SKM-1 (cell line): ENCODE measurements around the gene CCDC87.
A peak's percentile ranks its signal among the peaks of the same experiment; 100 is the strongest.
"Not testable (repeated sequence)": the region's sequence is repeated elsewhere in the genome, so short reads cannot be mapped to it uniquely, and the experiment has no call there.

Experiments
- DNase-seq: peaks from one replicate; lab custom pipeline; 2025; ENCODE audit not compliant: unreplicated experiment; lab: John Stamatoyannopoulos, UW

CCDC87 gene

DNA sequence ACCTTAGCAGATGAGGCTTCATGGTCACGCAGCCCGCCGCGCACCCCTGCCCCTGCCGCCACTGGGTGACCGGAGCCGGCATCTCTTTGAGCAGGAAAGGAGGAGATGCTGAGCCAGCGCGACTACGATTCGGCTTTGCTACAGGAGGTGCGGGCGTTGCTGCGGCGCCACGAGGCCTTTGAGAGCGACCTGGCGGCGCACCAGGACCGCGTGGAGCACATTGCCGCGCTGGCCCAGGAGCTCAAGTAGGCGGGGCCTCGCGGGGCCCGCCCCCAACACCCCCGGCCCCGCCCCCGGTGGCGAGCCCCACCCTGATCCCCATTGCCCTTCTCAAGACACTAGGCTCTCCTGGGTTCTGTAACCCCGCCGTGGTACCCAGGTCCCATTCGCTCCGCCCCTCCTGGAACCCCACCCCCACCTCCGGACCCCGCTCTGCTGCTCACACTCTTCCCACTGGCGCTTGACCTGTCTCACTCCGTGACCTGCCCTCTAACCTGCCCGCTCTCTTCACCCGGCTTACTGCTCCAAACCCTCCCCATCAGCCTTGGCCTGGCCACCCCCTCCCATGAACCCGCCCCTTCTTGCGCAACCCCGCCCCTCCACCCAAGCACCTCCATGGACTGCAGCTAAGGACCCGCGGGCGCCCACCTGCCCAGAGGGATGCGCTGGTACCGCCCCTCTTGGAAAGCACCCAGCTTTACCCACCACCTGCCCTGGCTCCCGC lies 33.6 kb downstream of the CCDC87 start:
- DNase-seq: no peak

DNA sequence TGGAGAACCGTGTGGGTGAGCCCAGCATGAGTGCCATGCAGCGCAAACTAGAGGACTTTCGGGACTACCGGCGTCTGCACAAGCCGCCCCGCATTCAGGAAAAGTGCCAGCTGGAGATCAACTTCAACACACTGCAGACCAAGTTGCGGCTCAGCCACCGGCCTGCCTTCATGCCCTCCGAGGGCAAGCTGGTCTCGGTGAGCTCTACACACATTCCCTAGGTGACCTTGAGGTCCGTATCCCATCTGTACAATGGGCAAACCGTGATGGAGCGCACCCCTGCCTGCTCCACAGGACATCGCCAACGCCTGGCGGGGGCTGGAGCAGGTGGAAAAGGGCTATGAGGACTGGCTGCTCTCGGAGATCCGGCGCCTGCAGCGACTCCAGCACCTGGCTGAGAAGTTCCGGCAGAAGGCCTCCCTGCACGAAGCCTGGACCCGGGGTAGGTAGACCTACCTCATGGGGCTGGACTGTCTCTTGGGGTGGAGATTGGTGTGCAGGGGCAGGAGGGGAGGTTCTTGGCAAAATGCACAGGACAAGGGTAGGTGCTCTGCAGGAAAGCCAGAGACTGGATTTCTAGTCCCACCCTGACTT lies 35.0 kb downstream of the CCDC87 start:
- no peak for DNase-seq

GRCh38 chr11:66556086-66556485 lies 36.8 kb downstream of the CCDC87 start:
- DNase-seq: no peak

DNA sequence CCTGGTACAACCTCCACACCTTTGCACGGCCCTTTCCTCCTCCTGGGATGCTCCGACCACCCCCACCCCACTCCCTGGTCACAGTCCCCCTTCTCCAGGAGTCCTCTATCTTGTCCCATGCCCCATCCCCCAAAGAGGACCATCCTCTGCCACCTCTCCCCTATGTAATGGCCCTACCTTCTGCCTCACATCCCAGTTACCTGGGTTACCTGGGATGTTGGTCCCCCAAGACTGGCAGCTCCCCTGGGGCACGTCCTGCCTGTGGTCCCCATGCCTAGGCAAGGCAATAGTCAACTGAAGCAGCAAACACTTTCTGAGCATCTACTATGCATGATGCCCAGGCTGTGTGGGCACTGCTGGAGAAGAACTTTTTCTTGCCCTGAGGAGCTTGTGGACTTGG lies 37.4 kb downstream of the CCDC87 start:
- no peak for DNase-seq

DNA sequence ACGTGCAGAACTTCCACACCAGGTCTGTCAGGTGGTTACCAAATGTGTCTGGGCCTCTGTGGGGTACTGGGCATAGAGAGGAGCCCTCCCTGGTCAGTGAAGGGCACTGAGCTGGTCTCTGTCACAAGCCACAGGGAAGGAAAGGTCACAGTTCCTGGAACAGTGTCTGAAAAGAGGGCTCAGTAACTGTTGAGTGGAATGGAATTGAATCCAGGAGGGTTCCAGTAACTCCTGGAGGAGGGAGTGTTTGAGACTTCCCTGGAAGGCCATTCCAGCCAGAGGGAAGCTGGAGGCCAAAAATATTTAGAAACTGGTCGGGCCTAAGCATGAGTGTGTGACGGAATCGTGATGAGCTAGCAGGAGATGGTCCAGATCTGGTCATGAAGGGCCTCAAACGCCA lies 38.3 kb downstream of the CCDC87 start:
- DNase-seq: no peak

DNA sequence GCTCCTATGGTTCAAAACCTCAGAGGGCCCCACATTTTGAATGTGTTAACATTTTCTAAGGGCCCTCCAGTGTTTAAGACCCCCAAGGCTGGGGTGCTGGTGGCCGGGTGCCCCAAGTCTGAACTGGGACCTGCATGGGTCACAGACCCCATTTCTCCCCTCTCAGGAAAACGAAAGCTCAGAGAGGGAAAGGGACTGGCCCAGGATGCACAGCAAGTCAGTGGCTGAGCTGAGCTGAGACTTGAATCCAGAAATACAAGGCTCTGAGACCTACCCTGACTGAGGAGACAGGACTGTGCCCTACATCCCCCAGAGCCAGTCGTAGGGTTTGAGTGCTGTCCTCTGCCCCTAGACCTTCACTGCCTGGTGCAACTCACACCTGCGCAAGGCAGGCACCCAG lies 42.0 kb downstream of the CCDC87 start:
- no peak for DNase-seq

DNA sequence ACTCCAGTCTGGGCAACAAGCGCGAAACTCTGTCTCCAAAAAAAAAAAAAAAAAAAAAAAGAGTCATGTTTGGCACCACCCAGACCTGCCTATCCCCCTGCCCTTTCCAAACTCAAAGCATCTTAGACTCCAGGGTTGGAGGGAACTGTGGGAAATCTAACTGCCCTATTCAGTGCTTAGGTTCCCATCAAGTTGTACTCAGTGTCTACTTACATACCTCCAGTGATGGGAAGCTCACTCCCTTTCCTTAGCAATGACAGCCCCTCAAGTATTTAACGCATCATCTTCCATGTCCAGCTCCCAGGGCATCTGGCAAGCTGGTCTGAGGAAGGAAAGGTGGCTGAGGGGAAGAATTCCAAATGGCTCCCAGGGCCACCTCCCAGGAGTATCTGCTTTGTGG lies 43.2 kb downstream of the CCDC87 start:
- DNase-seq: no peak

- no peak for DNase-seq
Observed at GRCh38 chr11:66548774-66549630, 43.9 kb downstream of the CCDC87 start.

DNA sequence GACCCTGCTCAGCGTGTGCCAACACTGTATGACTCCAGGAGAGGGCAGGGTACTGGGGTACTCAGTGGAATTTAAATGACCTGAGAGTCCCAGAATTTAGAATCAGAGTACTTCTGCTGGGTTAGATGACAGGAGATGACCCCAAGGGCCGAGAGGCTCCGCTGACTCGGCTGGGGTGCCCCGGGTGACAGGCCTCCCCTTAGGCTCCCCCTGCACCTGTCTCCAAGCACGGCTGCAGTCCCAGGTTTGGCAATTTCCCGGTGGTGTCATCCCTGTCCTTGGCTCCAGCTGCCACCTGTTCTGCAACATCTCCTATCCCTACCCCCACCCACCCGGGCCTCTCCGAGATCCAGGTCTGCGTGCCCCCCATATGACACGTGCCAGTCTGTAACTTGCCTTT lies 44.8 kb downstream of the CCDC87 start:
- no peak for DNase-seq

DNA sequence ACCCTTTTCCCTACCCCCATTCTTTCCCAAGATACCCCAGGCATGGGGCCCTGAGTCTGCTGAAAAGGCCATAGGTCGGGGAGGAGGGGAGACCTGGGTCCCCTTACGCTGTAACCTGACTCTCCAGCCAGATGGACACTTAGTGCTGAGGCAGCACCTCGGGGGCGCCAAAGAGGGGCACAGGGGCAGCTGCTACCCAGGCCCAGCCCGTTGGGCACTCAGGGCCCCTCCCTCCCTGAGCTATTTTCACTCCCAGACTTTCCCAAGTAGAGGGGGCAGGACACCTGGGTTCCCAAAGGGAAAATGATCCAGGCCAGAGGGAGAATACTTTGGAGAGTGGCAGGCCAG lies 45.2 kb downstream of the CCDC87 start:
- no peak for DNase-seq

GRCh38 chr11:66546966-66547661 lies 45.7 kb downstream of the CCDC87 start:
- DNase-seq: no peak

GRCh38 chr11:66546368-66546965 lies 46.4 kb downstream of the CCDC87 start, which contains the start of gene ACTN3:
Gene ACTN3, plus strand, starts transcription at chr11:66546903. Its CDS starts 35 bp downstream, at chr11:66546938.
- DNase-seq: no peak

DNA sequence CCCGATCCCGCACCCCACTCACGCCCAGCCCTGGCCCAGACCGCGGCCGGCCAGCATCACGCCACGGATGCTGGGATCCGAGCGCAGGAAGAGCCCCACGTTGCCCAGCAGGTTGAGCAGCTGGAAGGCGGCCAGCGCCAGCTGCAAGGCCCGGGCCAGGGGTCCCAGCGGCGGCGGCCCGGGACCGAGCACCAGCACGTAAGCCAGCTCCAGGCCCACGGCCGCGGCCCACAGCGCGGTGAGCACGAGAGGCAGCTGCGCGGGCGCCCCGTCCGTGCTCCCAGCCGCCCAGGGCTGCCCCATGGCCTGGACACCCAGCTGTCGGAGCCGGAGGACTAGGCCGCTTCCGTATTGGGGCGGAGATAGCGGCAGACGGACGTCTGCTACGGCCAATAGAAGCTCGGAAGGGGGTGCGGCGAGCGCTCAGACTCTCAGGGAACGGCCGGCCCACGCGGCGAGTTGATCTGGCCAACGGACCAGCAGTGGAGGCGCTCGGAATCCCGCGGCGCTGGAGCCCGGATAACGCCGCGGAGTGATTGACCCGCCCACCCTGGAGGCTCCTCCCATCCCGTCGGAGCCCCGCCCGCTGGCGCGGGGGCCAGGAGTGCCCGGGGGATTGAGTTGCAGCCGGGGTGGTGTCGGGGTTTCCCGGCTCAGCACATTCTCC lies 47.0 kb downstream of the CCDC87 start, which contains the start of gene ZDHHC24:
Gene ZDHHC24, minus strand, starts transcription at position 348 of the 667 bp plus-strand sequence. Its CDS starts 45 bp downstream, at position 303.
- peak; percentile 96 for DNase-seq

- DNase-seq: not testable (repeated sequence)
Observed at GRCh38 chr11:66544952-66545351, 47.9 kb downstream of the CCDC87 start.

DNA sequence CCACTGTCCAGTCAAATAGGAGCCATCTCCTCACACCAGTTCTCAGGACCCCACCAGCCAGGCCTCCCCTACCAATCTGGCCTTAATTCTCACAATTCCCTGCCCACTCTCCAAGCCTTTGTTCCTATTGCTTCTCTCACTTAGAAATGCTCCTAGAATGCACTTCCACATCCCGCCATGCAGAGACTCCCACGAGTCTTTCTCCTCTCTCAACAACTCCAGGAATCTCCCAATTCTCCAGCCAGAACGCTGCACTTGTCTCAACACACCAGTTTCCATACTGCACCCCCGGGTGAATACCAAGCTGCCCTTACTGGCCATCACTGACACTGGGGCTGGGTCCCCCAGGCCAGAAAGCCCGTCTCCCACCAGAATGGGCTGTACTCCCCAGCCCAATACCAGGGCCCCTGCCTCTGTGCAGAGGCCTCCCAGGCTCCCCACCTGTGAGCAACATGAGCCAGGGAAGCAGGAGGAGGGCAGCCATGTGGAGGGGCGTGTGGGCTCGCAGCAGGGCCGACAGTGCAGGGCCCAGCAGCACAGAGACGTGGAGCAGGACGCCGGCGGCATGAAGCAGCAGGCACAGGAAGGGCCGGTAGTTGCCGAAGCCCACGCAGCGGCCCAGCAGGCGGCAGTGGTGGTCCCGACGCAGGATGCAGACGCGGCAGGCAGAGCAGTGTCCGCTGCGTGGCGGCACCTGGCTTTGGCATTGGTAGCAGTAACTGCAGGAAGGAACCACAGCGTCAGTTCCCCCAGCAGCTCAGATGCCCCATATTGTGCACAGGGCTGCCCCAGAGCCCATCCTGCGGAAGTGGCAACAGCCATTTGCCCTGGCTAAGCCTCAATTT lies 49.4 kb downstream of the CCDC87 start:
- no peak for DNase-seq

- no peak for DNase-seq
Observed at GRCh38 chr11:66542362-66542761, 50.5 kb downstream of the CCDC87 start.

GRCh38 chr11:66541892-66542291 lies 51.0 kb downstream of the CCDC87 start:
- no peak for DNase-seq

- not testable (repeated sequence) for DNase-seq
Observed at GRCh38 chr11:66540598-66540997, 52.3 kb downstream of the CCDC87 start.
